KMS-11 (cell line): ENCODE measurements around the gene NOXO1.

Source experiments
- H2AFZ ChIP-seq: fragments of 200-600 bp; sonication (generic); 2 replicates; pipeline ENCODE4 v1.6.1; 2016; ENCODE audit warnings: antibody characterized with exemption, mixed run types, low read depth
- H3K27ac ChIP-seq: fragments of 200-600 bp; sonication (generic); 2 replicates; pipeline ENCODE4 v1.6.1; 2016; ENCODE audit warnings: mild to moderate bottlenecking, mixed run types
- H3K27me3 ChIP-seq: fragments of 200-600 bp; sonication (generic); 2 replicates; pipeline ENCODE4 v1.6.1; 2017; ENCODE audit warnings: mild to moderate bottlenecking, low read depth, mixed run types, moderate library complexity; ENCODE audit not compliant: insufficient read depth
- H3K36me3 ChIP-seq: fragments of 200-600 bp; sonication (generic); 2 replicates; pipeline ENCODE4 v1.6.1; 2017; ENCODE audit warnings: mild to moderate bottlenecking, mixed run types; ENCODE audit not compliant: insufficient read depth
- H3K4me1 ChIP-seq: fragments of 200-600 bp; sonication (generic); 2 replicates; pipeline ENCODE4 v1.6.1; 2016; ENCODE audit warnings: mild to moderate bottlenecking, low read depth, mixed run types; ENCODE audit not compliant: poor library complexity, severe bottlenecking
- H3K4me2 ChIP-seq: fragments of 200-600 bp; sonication (generic); 2 replicates; pipeline ENCODE4 v1.7.0; 2016; ENCODE audit warnings: mild to moderate bottlenecking, mixed run types
- H3K4me3 ChIP-seq: fragments of 200-600 bp; sonication (generic); IDR thresholded peaks from 2 replicates; pipeline ENCODE4 v1.6.1; 2017; ENCODE audit warnings: low read depth, low read length, mixed read lengths; ENCODE audit not compliant: insufficient read depth
- H3K79me2 ChIP-seq: fragments of 200-600 bp; sonication (generic); 2 replicates; pipeline ENCODE4 v1.6.1; 2016; ENCODE audit warnings: low read depth, mixed run types; ENCODE audit not compliant: insufficient read depth
- H3K9ac ChIP-seq: fragments of 200-600 bp; sonication (generic); 2 replicates; pipeline ENCODE4 v1.6.1; 2016; ENCODE audit warnings: mild to moderate bottlenecking, mixed run types
- H4K20me1 ChIP-seq: fragments of 200-600 bp; sonication (generic); 2 replicates; pipeline ENCODE4 v1.6.1; 2016; ENCODE audit warnings: mild to moderate bottlenecking, mixed run types; ENCODE audit not compliant: insufficient read depth
- CTCF ChIP-seq: fragments of 200-600 bp; sonication (generic); conservative IDR thresholded peaks from 2 replicates; pipeline ENCODE4 v1.6.1; 2017; ENCODE audit warnings: low read depth, mild to moderate bottlenecking, antibody characterized with exemption, low read length, moderate library complexity, mixed read lengths

The NOXO1 gene

GRCh38 chr16:1938910-1939309 lies 42.4 kb downstream of the NOXO1 start:
- Histone ChIP-seq H3K27ac (no peak overlapping the region), H3K4me1 (peaks cover 15% of the 10 kb centered on the region), H2AFZ (no peak overlapping the region), H3K9ac (no peak overlapping the region), H3K4me3 (no peak overlapping the region), H3K36me3 (no peaks in the 10 kb centered on the region), H3K79me2 (no peaks in the 10 kb centered on the region), H4K20me1 (no peaks in the 10 kb centered on the region), H3K4me2 (no peak overlapping the region), H3K27me3 (no peaks in the 10 kb centered on the region)
- TF ChIP-seq CTCF = no peak

GRCh38 chr16:1938316-1938715 lies 43.0 kb downstream of the NOXO1 start:
- Histone ChIP-seq H3K4me2 (no peak overlapping the region), H3K36me3 (no peaks in the 10 kb centered on the region), H3K4me1 (peaks cover 11% of the 10 kb centered on the region), H3K79me2 (no peaks in the 10 kb centered on the region), H3K27me3 (no peaks in the 10 kb centered on the region), H2AFZ (no peak overlapping the region), H3K9ac (no peak overlapping the region), H3K27ac (no peak overlapping the region), H4K20me1 (no peaks in the 10 kb centered on the region), H3K4me3 (no peak overlapping the region)
- no peak for TF ChIP-seq CTCF

DNA sequence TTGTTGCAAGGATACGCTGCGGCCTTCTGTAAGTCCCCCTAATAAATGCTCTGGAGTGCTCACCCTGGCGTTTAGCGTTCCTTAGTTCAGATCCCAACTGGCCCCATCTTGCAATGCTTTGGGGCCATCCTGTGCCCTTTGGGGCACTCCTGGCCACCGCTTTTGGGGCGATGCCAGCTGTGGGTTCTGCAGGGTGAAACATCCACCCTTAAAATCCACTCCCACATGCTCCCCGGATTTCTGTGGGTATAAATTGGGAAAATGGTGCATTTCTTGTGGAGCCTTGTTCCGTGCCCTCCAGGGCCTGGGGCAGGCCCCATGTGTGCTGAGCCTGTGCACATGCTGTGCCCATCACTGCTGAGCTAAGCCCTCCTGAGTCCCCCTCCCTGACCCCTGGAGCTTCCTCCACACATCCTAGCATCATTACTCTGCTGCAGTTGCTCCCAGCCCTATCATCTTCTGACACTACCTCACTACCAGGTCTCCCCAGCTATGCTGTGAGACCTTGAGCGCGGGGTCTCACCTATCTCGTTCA lies 44.3 kb downstream of the NOXO1 start:
- no peak overlapping the region for H2AFZ ChIP-seq
- no peak overlapping the region for H3K4me3 ChIP-seq
- H3K27me3 ChIP-seq = peaks cover 5% of the 10 kb centered on the region; the same call in 1 of the 2 replicates
- H4K20me1 ChIP-seq = no peaks in the 10 kb centered on the region
- TF ChIP-seq CTCF = no peak
- H3K27ac ChIP-seq = no peak overlapping the region
- no peak overlapping the region for H3K4me2 ChIP-seq
- no peaks in the 10 kb centered on the region for H3K79me2 ChIP-seq
- H3K4me1 ChIP-seq = peaks cover 5% of the 10 kb centered on the region
- no peaks in the 10 kb centered on the region for H3K36me3 ChIP-seq
- no peak overlapping the region for H3K9ac ChIP-seq

- no peak for TF ChIP-seq CTCF
- H3K9ac ChIP-seq = no peak overlapping the region
- H4K20me1 ChIP-seq = no peaks in the 10 kb centered on the region
- H3K79me2 ChIP-seq = no peaks in the 10 kb centered on the region
- no peak overlapping the region for H3K4me3 ChIP-seq
- no peak overlapping the region for H3K27ac ChIP-seq
- H2AFZ ChIP-seq = no peak overlapping the region
- H3K36me3 ChIP-seq = no peaks in the 10 kb centered on the region
- H3K4me2 ChIP-seq = no peak overlapping the region
- H3K27me3 ChIP-seq = peaks cover 21% of the 10 kb centered on the region; the same call in 1 of the 2 replicates
- peaks cover 3% of the 10 kb centered on the region for H3K4me1 ChIP-seq
Measured at GRCh38 chr16:1933097-1933661, 48.1 kb downstream of the NOXO1 start.
